Stomach (tissue), 4 donors: ENCODE data around the gene ZNF318.

Experiments
- CTCF ChIP-seq, 7 experiments: fragments of 450-650 bp in 4 of 7; fragments of 200-600 bp in 3 of 7; sonication (generic) in 3 of 7; IDR thresholded peaks; one replicate each; pipeline ENCODE4 v1.5.1; 2016 to 2019; ENCODE audit warnings: antibody characterized with exemption in 7 of 7, control low read depth in 2 of 7, mild to moderate bottlenecking in 1 of 7
- POLR2A ChIP-seq, 4 donors: fragments of 450-650 bp; IDR thresholded peaks; one replicate each; pipeline ENCODE4 v1.6.1; 2016; ENCODE audit warnings: antibody characterized with exemption in 4 of 4, control low read depth in 2 of 4, mild to moderate bottlenecking in 1 of 4, moderate library complexity in 1 of 4

DNA sequence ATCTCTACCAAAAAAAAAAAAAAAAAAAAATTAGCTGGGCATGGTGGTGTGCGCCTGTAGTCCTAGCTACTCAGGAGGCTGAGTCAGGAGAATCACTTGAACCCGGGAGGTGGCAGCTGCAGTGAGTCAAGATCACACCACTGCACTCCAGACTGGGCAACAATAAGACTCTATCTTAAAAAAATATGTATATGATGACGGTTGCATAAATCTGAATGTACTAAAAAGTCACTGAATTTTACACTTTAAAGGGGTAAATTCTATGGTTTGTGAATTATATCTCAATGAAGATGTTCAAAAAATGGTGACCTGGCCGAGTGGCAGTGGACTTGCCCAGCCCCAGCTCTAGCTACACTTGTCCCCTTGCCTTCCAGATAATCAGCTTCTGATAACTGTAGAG is 47.5 kb upstream of the ZNF318 start:
- TF ChIP-seq CTCF (IDR thresholded peaks at IDR 0.05) (no peak), POLR2A (IDR thresholded peaks at IDR 0.05) (no peak)
